IPS-18a (cell line): Measurements from ENCODE around the gene TMEM114.

Source experiments
- H3K27ac ChIP-seq: one replicate; pipeline ENCODE4 v1.5.1; 2013; ENCODE audit warnings: low read length
- H3K27me3 ChIP-seq: one replicate; pipeline ENCODE4 v1.6.1; 2013; ENCODE audit warnings: mild to moderate bottlenecking, low read length; ENCODE audit not compliant: control insufficient read depth, insufficient read depth
- H3K36me3 ChIP-seq: one replicate; pipeline ENCODE4 v1.6.1; 2013; ENCODE audit warnings: low read depth, low read length; ENCODE audit not compliant: control insufficient read depth
- H3K4me1 ChIP-seq: one replicate; pipeline ENCODE4 v1.6.1; 2013; ENCODE audit warnings: low read depth, low read length; ENCODE audit not compliant: control insufficient read depth
- H3K4me3 ChIP-seq: one replicate; pipeline ENCODE4 v1.5.1; 2013; ENCODE audit warnings: low read length
- H3K9ac ChIP-seq: one replicate; pipeline ENCODE4 v1.6.1; 2013; ENCODE audit warnings: mild to moderate bottlenecking, low read length, moderate library complexity
- H3K9me3 ChIP-seq: one replicate; pipeline ENCODE4 v1.6.1; 2013; ENCODE audit warnings: low read depth, low read length; ENCODE audit not compliant: control insufficient read depth

The TMEM114 gene

GRCh38 chr16:8625491-8626087 is 35.3 kb upstream of the TMEM114 start:
- H3K4me3 ChIP-seq, result no peak overlapping the region
- no peaks in the 10 kb centered on the region for H3K4me1 ChIP-seq
- H3K36me3 ChIP-seq, result peaks cover 54% of the 10 kb centered on the region
- H3K27ac ChIP-seq, result no peak overlapping the region
- H3K9me3 ChIP-seq, result no peaks in the 10 kb centered on the region
- no peak overlapping the region for H3K9ac ChIP-seq
- H3K27me3 ChIP-seq, result no peaks in the 10 kb centered on the region

- peaks cover 34% of the 10 kb centered on the region for H3K36me3 ChIP-seq
- no peak overlapping the region for H3K27ac ChIP-seq
- H3K27me3 ChIP-seq, result no peaks in the 10 kb centered on the region
- H3K9ac ChIP-seq, result no peak overlapping the region
- no peaks in the 10 kb centered on the region for H3K9me3 ChIP-seq
- H3K4me1 ChIP-seq, result no peaks in the 10 kb centered on the region
- no peak overlapping the region for H3K4me3 ChIP-seq
Measured at GRCh38 chr16:8623634-8624033, 33.3 kb upstream of the TMEM114 start.

- Histone ChIP-seq H3K4me1 (no peaks in the 10 kb centered on the region), H3K36me3 (peaks cover 21% of the 10 kb centered on the region), H3K27ac (peak overlapping the region; percentile 95), H3K4me3 (peak overlapping the region; percentile 96), H3K9me3 (no peaks in the 10 kb centered on the region), H3K9ac (peak overlapping the region; percentile 96), H3K27me3 (no peaks in the 10 kb centered on the region)
Measured at GRCh38 chr16:8622315-8622656, 32.0 kb upstream of the TMEM114 start.

- Histone ChIP-seq H3K27me3 (no peaks in the 10 kb centered on the region), H3K4me3 (peak within 1 kb of the TSS; percentile 96), H3K9ac (peak within 1 kb of the TSS; percentile 96), H3K9me3 (no peaks in the 10 kb centered on the region), H3K36me3 (peaks cover 15% of the 10 kb centered on the region), H3K27ac (peak within 1 kb of the TSS; percentile 95), H3K4me1 (no peaks in the 10 kb centered on the region)
Measured at GRCh38 chr16:8621572-8622314, 31.4 kb upstream of the TMEM114 start, which contains the start of gene METTL22. Gene METTL22 (plus strand): TSS chr16:8621698. CDS start chr16:8625666, 3,968 bp downstream.

GRCh38 chr16:8621222-8621571 is 30.9 kb upstream of the TMEM114 start:
- peak overlapping the region; percentile 96 for H3K9ac ChIP-seq
- peak overlapping the region; percentile 96 for H3K4me3 ChIP-seq
- no peaks in the 10 kb centered on the region for H3K4me1 ChIP-seq
- no peaks in the 10 kb centered on the region for H3K9me3 ChIP-seq
- H3K36me3 ChIP-seq, result peaks cover 14% of the 10 kb centered on the region
- no peaks in the 10 kb centered on the region for H3K27me3 ChIP-seq
- H3K27ac ChIP-seq, result no peak overlapping the region

GRCh38 chr16:8620535-8620934 is 30.2 kb upstream of the TMEM114 start:
- Histone ChIP-seq H3K27me3 (no peaks in the 10 kb centered on the region), H3K4me1 (no peaks in the 10 kb centered on the region), H3K4me3 (no peak overlapping the region), H3K36me3 (peaks cover 7% of the 10 kb centered on the region), H3K9ac (no peak overlapping the region), H3K9me3 (no peaks in the 10 kb centered on the region), H3K27ac (no peak overlapping the region)

GRCh38 chr16:8619671-8620370 is 29.5 kb upstream of the TMEM114 start:
- Histone ChIP-seq H3K9ac (no peak overlapping the region), H3K27me3 (no peaks in the 10 kb centered on the region), H3K27ac (no peak overlapping the region), H3K4me1 (no peaks in the 10 kb centered on the region), H3K36me3 (peaks cover 4% of the 10 kb centered on the region), H3K9me3 (no peaks in the 10 kb centered on the region), H3K4me3 (no peak overlapping the region)

- no peaks in the 10 kb centered on the region for H3K27me3 ChIP-seq
- no peak overlapping the region for H3K27ac ChIP-seq
- H3K9me3 ChIP-seq, result no peaks in the 10 kb centered on the region
- H3K4me3 ChIP-seq, result no peak overlapping the region
- no peaks in the 10 kb centered on the region for H3K36me3 ChIP-seq
- H3K4me1 ChIP-seq, result no peaks in the 10 kb centered on the region
- H3K9ac ChIP-seq, result no peak overlapping the region
Measured at GRCh38 chr16:8614435-8615029, 24.2 kb upstream of the TMEM114 start.

- Histone ChIP-seq H3K4me3 (no peak overlapping the region), H3K36me3 (no peaks in the 10 kb centered on the region), H3K9ac (no peak overlapping the region), H3K4me1 (no peaks in the 10 kb centered on the region), H3K27ac (no peak overlapping the region), H3K27me3 (no peaks in the 10 kb centered on the region), H3K9me3 (no peaks in the 10 kb centered on the region)
Measured at GRCh38 chr16:8611886-8612600, 21.7 kb upstream of the TMEM114 start.

- Histone ChIP-seq H3K9me3 (no peaks in the 10 kb centered on the region), H3K9ac (no peak overlapping the region), H3K27ac (no peak overlapping the region)
Measured at GRCh38 chr16:8611122-8611521, 20.8 kb upstream of the TMEM114 start.

GRCh38 chr16:8607214-8607613 is 16.9 kb upstream of the TMEM114 start:
- peaks cover 8% of the 10 kb centered on the region for H3K4me1 ChIP-seq
- H3K36me3 ChIP-seq, result no peaks in the 10 kb centered on the region
- no peaks in the 10 kb centered on the region for H3K27me3 ChIP-seq
- H3K9me3 ChIP-seq, result no peaks in the 10 kb centered on the region
- no peak overlapping the region for H3K4me3 ChIP-seq
- H3K27ac ChIP-seq, result no peak overlapping the region
- H3K9ac ChIP-seq, result no peak overlapping the region

More at GRCh38 chr16:8611122-8611521, 20.8 kb upstream of the TMEM114 start:
- H3K36me3 ChIP-seq, result no peaks in the 10 kb centered on the region
- H3K27me3 ChIP-seq, result no peaks in the 10 kb centered on the region
- H3K4me3 ChIP-seq, result no peak overlapping the region
- no peaks in the 10 kb centered on the region for H3K4me1 ChIP-seq
